ENCODE results near the gene TREX2. TPM values are rescaled to one million over a fixed set of nuclear protein-coding genes. Genes with fewer than 3 reads are reported as not detected.

TREX2 gene
- total and polyA plus RNA-seq, 2 experiments from 2014 or later, result 0.81 to 1.7 TPM

- no peak for TF ChIP-seq STAT1 (IDR thresholded peaks at IDR 0.05; ENCODE audit: unreplicated experiment)
Observed at GRCh38 chrX:153414856-153415510, 30.9 kb downstream of the TREX2 start (continued).

GRCh38 chrX:153413731-153414130 lies 32.1 kb downstream of the TREX2 start:
- ATAC-seq, result no peak
- no peaks in the 10 kb centered on the region for H3K9me3 Mint-ChIP-seq
- no peak overlapping the region for H3K4me2 ChIP-seq

More at GRCh38 chrX:153413731-153414130, 32.1 kb downstream of the TREX2 start:
- Histone ChIP-seq H3K4me3 (no peak overlapping the region), H3K27me3 (ENCODE audit: insufficient read depth) (peaks cover 19% of the 10 kb centered on the region; the same call in 1 of the 2 replicates), H4K20me1 (replicated peaks; ENCODE audit: insufficient read depth) (no peaks in the 10 kb centered on the region), H3F3A (replicated peaks; ENCODE audit: low read depth) (no peaks in the 10 kb centered on the region), H3K4me1 (ENCODE audit: insufficient read depth) (no peaks in the 10 kb centered on the region), H2AFZ (no peak overlapping the region), H3K27ac (ENCODE audit: low read depth) (no peak overlapping the region), H3K36me3 (ENCODE audit: insufficient read depth) (no peaks in the 10 kb centered on the region), H3K79me2 (replicated peaks; ENCODE audit: insufficient read depth) (no peaks in the 10 kb centered on the region), H3K9me2 (ENCODE audit: insufficient read depth) (no peaks in the 10 kb centered on the region)
- H3K36me3 Mint-ChIP-seq (ENCODE audit: low read depth), result no peaks in the 10 kb centered on the region
- peaks cover 15% of the 10 kb centered on the region for H3K27me3 Mint-ChIP-seq (ENCODE audit: insufficient read depth, low read depth, poor library complexity)
- H3K4me3 Mint-ChIP-seq, result no peak overlapping the region
- no peak overlapping the region for H3K27ac Mint-ChIP-seq
- H3K4me1 Mint-ChIP-seq, result peaks cover 18% of the 10 kb centered on the region
- DNase-seq (ENCODE audit: low spot score), result no peak
- TF ChIP-seq EZH2 (IDR thresholded peaks at IDR 0.05; ENCODE audit: low read depth, unreplicated experiment) (no peak), POLR2AphosphoS5 (IDR thresholded peaks at IDR 0.05; ENCODE audit: low read depth) (no peak), CTCF (conservative IDR thresholded peaks at IDR 0.05; ENCODE audit: low read depth in 2 of 2) (no peak), ZNF331 (CRISPR knock-in tag; IDR thresholded peaks at IDR 0.05; ENCODE audit: low read depth) (no peak), NANOG (IDR thresholded peaks at IDR 0.05; ENCODE audit: borderline replicate concordance) (no peak), ZNF114 (CRISPR knock-in tag; IDR thresholded peaks at IDR 0.05) (no peak), ETS1 (IDR thresholded peaks at IDR 0.05) (no peak), STAT1 (IDR thresholded peaks at IDR 0.05; ENCODE audit: unreplicated experiment) (no peak), CREB1 (CRISPR knock-in tag; IDR thresholded peaks at IDR 0.05; ENCODE audit: low read depth) (no peak), ZNF462 (CRISPR knock-in tag; IDR thresholded peaks at IDR 0.05) (no peak), REST (IDR thresholded peaks at IDR 0.05; ENCODE audit: unreplicated experiment) (no peak), JUNB (IDR thresholded peaks at IDR 0.05; ENCODE audit: unreplicated experiment) (no peak), EZH2phosphoT487 (IDR thresholded peaks at IDR 0.05; ENCODE audit: unreplicated experiment) (no peak)

Measured in GM23338 (cell line).